H7 (cell line): Measurements from ENCODE around the gene KLRC3. TPM values are rescaled to one million over a fixed set of nuclear protein-coding genes. Genes with fewer than 3 reads are reported as not detected.
A peak's percentile ranks its signal among the peaks of the same experiment; 100 is the strongest.
"Not testable (repeated sequence)": the region's sequence is repeated elsewhere in the genome, so short reads cannot be mapped to it uniquely, and the experiment has no call there.

Source experiments
- DNase-seq: peaks from one replicate; pipeline ENCODE4 v3.0.0; 2012
- H3K27me3 ChIP-seq: 2 replicates; pipeline ENCODE4 v1.6.0; 2011; ENCODE audit warnings: mild to moderate bottlenecking, low read length; ENCODE audit not compliant: control insufficient read depth, insufficient read depth
- H3K36me3 ChIP-seq: replicated peaks from 2 replicates; pipeline ENCODE4 v1.5.1; 2011; ENCODE audit warnings: low read length; ENCODE audit not compliant: control insufficient read depth, insufficient read depth
- H3K4me3 ChIP-seq: 2 replicates; pipeline ENCODE4 v1.5.1; 2011; ENCODE audit warnings: low read depth, mild to moderate bottlenecking, control low read depth, low read length, moderate library complexity; ENCODE audit not compliant: insufficient read depth
- total RNA-seq: library from RNA; depleted of rRNA; stranded (reverse); fragments of >200 nt; shearing (Covaris generic); gene quantifications from 2 replicates; pipeline ENCODE4 v1.2.3, GENCODE V29; 2014; rRNA removed

KLRC3 gene
- not detected in 2 replicates for total RNA-seq

DNA sequence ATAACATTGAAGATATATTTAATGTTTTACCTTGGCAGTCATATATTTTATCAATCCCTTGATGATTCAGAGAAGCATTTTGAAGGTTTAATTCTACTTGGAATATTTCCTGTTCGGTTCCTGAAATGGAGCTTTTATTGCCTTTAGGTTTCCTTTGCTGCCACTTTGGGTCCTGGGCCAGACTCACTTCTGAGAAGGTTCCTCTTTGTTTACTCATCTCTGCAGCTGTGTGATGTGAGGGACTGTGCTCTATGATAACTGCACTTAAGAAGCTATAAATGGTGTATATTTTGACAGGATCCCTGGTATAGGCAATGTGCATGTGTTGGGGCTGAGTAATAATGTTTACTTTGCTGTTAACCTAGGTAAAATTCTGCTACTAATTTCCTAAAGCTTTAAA, at the start of gene KLRC3:
KLRC3 (minus strand) TSS at position 262 of the 400 bp plus-strand sequence; CDS start at position 217, 45 bp downstream.
- not testable (repeated sequence) for H3K4me3 ChIP-seq, H3K36me3 ChIP-seq, H3K27me3 ChIP-seq, DNase-seq

DNA sequence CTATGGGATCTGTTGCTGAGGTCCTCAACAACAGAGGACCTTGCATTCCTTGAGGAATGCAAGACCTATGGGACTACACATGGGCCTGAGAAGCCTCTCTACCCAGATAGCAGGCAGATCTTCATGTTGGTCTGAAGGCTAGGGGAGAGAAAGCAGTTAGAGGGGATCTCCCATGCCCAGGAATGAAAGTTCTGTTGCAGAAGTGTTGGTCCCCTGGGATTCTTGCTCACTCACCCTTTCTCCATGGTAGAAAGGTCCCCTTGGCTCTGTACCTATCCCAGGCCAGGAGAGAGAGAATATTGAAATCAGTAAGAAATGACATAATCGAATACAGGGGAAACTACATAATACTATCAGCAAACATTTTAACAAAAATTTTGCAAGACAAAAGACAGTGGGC, 49.3 kb upstream of the KLRC3 start:
- Histone ChIP-seq H3K4me3 (no peak overlapping the region), H3K36me3 (no peaks in the 10 kb centered on the region), H3K27me3 (no peaks in the 10 kb centered on the region)
- DNase-seq, result no peak

DNA sequence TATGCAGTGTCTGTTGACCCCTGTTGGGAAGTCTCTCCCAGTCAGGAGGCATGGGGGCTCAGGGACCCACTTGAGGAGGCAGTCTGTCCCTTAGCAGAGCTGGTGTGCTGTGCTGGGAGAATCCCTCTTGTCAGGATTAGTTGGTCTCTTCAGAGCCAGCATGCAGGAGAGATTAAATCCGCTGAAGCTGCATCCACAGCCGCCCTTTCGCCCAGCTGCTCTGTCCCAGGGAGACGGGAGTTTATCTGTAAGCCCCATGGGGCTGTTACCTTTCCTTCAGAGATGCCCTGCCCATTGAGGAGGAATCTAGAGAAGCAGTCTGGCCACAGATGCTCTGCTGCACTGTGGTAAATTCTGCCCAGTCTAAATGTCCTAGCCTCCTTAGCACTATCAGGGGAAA, 45.9 kb upstream of the KLRC3 start:
- Histone ChIP-seq H3K4me3 (no peak overlapping the region), H3K36me3 (no peaks in the 10 kb centered on the region), H3K27me3 (no peaks in the 10 kb centered on the region)
- no peak for DNase-seq

DNA sequence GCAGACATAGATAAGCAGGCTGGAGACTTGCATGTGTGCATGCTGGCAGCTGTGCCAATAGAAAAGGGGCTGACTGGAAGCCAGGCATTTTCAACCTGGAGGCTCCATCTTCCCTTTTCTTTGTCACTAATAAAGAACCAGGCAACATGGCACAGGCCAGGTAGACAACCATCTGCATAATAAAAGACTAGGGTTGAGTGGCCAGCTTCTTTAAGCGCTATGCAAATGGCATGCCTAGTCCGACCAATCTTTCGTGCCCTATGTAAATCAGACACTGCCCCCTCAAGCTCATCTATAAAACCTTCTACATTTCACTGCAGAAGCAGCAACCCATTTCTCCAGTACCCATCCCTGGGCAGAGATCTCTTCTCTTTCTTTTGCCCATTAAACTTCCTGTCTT, 37.4 kb upstream of the KLRC3 start:
- peak; percentile 4 for DNase-seq
- Histone ChIP-seq H3K27me3 (no peaks in the 10 kb centered on the region), H3K36me3 (no peaks in the 10 kb centered on the region), H3K4me3 (no peak overlapping the region)

DNA sequence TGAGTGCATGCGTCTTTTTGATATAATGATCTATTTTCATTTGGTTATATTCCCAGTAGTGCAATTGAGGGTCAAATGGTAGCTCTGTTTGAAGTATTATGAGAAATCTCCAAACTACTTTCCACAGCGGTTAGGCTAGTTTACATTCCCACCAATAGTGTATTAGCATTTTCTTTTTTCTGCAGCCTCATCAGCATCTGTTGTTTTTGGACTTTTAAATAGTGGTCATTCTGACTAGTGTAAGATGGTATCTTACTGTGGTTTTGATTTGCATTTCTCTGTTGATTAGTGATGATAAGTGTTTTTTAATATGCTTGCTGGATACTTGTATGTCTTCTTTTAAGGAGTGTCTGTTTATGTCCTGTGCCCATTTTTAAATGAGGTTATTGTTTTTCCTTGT, 36.5 kb upstream of the KLRC3 start:
- H3K27me3 ChIP-seq, result no peaks in the 10 kb centered on the region
- DNase-seq, result no peak
- H3K36me3 ChIP-seq, result no peaks in the 10 kb centered on the region
- no peak overlapping the region for H3K4me3 ChIP-seq

DNA sequence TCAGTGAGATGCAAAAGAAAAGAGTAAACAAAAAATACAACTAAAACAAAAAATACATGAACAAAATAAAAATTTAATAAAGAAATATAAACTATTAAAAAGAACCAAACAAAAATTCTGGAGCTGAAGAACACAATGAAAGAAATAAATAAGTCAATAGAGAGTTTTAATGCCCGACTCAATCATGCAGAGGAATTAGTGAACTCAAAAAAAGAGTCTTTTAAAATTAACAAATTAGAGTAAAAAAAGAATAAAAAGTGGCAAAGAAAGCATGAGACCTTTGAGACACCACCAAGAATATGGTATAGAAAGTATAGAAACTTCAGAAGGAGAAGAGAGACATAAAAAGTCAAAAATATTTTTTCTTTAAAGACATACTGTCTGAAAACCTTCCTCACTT, 35.4 kb upstream of the KLRC3 start:
- Histone ChIP-seq H3K36me3 (no peaks in the 10 kb centered on the region), H3K27me3 (no peaks in the 10 kb centered on the region), H3K4me3 (no peak overlapping the region)
- no peak for DNase-seq

DNA sequence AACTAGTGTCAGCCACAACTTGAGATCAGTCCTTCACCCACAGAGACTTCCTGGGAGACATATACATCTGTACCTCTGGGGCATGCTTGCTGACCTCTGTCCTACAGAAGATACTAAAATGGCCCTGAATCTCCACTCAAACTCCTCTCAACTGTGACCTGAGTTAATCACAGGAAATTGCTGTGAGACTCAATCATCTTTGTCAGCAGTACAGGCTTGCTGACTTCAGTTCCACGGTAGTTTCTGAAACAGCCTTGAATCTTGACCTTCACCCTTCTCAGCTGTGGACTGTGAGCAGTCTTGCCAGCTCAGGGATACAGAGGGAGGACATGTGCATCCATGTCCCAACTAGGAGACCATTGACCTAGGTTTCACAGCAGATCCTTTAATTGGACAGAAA, 34.1 kb upstream of the KLRC3 start:
- Histone ChIP-seq H3K4me3 (no peak overlapping the region), H3K36me3 (no peaks in the 10 kb centered on the region), H3K27me3 (no peaks in the 10 kb centered on the region)
- no peak for DNase-seq

DNA sequence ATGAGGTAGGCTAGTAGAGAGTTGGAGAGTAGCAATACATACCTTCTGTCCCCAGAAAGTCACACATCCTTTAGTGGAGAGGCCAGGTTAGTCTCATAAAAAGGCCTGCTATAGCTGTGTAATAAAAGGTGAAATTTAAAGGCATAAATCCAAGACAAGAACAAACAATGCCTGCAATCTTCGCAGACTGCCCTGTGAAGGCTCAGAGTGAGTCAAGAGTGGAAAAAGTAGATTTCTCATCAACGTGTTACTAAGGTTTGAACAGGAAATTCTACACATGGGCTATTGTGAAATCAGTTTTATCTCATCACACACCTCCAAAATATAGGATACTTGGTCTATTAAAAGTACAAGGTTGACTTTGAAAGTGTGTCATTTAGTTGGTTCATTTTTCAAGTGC, 32.8 kb upstream of the KLRC3 start, which contains the start of gene KLRC1:
KLRC1 (minus strand) TSS at position 222 of the 400 bp plus-strand sequence. CDS start 2,221 bp downstream, outside the sequence.
- Histone ChIP-seq H3K36me3 (no peaks in the 10 kb centered on the region), H3K27me3 (no peaks in the 10 kb centered on the region), H3K4me3 (no peak within 1 kb of the TSS)
- DNase-seq, result no peak

DNA sequence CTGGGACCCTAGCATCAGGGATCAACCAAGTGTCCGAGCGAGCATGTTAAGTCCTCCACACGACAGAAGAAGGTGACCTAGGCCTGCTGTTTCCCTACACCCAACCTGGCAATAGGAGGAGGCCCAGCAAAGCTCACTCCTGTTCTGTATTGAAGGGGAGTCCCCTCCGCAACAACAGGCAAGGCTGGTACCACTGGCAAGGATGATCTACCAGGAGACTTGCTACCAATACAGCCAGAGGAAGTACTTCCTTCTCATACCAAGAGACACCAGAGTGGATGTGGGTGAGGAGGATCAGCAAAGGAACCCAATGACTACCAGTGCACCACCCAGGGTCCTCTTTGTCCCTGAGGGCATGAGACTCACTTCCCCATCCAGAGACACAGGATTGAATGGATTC, 27.8 kb upstream of the KLRC3 start:
- H3K4me3 ChIP-seq, result no peak overlapping the region
- H3K27me3 ChIP-seq, result no peaks in the 10 kb centered on the region
- no peak for DNase-seq
- H3K36me3 ChIP-seq, result no peaks in the 10 kb centered on the region

DNA sequence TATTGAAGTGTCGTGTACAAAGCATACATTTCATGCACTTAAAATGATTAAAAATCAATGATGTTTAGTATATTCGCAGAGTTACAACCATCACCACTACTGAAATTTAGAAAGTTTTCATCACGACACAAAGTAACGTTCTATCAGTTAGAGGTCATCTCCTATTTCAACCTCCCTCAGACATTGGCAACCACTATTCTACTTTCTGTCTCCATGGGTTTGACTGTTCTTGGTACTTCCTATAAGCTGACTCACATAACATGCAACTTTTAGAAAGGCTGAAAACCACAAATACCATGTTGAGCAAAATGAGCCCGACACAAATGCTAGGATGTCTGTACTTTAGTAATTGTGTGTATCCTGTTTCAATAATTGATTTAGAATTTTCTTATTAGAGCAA, 25.7 kb upstream of the KLRC3 start:
- not testable (repeated sequence) for H3K27me3 ChIP-seq, H3K4me3 ChIP-seq, H3K36me3 ChIP-seq, DNase-seq

DNA sequence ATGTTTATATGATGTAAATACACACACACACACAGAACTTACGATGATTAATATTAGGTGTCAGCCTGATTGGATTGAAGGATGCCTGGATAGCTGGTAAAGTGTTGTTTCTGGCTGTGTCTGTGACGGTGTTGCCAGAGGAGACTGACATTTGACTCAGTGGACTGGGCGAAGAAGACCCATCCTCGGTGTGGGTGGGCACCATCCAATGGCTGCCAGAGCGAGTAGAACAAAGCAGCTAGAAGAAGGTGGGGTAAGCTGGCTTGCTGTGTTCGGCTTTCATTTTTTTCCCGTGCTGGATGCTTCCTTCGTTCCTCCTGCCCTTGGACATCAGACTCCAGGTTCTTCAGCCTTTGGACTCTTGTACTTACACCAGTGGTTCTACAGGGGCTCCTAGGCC, 20.7 kb upstream of the KLRC3 start:
- H3K36me3 ChIP-seq, H3K27me3 ChIP-seq, DNase-seq, H3K4me3 ChIP-seq: not testable (repeated sequence)

DNA sequence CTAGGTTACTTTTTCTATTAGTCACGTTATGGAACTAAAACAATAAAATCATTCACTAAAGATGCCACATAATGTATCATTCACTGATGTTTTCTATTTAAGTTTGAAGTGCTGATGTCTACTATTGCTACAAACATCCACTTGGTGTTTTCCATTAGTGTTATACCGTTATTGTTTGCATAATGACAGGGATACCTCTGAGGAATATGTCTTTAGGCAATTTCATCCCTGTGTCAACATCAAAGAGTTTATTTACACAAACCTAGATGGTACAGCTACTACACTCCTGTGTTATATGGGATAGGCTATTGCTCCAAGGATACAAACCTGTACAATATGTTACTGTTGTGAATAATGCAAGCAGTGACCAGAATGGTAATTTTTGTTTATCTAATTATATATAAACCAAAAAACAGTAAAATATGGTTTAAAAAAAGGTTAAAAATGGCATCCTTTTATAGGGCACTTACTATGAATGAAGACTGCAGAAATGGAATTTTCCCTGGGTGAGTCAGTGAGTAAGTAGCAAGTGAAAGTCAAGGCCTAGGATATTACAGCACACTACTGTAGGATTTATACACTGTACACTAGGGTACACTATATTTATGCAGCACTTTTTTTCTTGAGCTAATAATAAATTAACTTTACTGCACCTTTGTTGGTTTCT, 19.3 kb upstream of the KLRC3 start:
- not testable (repeated sequence) for H3K27me3 ChIP-seq, H3K4me3 ChIP-seq, H3K36me3 ChIP-seq, DNase-seq

DNA sequence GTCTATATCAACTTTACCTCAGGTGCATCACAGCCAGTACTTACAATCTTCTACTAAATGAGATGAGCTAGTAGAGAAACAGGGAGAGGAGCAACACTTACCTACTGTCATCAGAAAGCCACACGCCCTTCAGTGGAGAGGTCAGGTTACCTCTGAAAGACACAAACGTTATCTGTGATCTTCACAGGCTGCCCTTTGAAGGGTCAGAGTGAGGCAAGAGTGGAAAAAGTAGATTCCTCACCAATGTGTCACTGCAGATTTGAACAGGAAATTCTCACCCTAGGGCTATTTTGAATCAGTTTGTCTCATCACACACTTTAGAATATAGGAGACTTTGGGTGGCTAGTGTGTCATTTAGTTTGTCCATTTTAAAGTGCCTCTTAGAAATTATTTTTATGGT, 17.2 kb upstream of the KLRC3 start:
- not testable (repeated sequence) for H3K27me3 ChIP-seq, DNase-seq, H3K36me3 ChIP-seq, H3K4me3 ChIP-seq

DNA sequence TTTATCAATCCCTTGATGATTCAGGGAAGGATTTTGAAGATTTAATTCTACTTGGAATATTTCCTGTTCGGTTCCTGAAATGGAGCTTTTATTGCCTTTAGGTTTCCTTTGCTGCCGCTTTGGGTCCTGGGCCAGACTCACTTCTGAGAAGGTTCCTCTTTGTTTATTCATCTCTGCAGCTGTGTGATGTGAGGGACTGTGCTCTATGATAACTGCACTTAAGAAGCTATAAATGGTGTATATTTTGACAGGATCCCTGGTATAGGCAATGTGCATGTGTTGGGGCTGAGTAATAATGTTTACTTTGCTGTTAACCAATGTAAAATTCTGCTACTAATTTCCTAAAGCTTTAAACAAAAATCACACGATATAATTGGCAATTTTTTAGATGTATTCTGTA, 15.4 kb upstream of the KLRC3 start, which contains the start of gene KLRC2:
KLRC2 (minus strand) TSS at position 195 of the 400 bp plus-strand sequence; CDS start at position 171, 24 bp downstream.
- not testable (repeated sequence) for H3K4me3 ChIP-seq, H3K36me3 ChIP-seq, DNase-seq, H3K27me3 ChIP-seq

DNA sequence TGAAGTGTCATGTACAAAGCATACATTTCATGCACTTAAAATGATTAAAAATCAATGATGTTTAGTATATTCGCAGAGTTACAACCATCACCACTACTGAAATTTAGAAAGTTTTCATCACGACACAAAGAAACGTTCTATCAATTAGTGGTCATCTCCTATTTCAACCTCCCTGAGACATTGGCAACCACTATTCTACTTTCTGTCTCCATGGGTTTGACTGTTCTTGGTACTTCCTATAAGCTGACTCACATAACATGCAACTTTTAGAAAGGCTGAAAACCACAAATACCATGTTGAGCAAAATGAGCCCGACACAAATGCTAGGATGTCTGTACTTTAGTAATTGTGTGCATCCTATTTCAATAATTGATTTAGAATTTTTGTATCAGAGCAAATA, 10.2 kb upstream of the KLRC3 start:
- H3K4me3 ChIP-seq, H3K27me3 ChIP-seq, DNase-seq, H3K36me3 ChIP-seq: not testable (repeated sequence)

DNA sequence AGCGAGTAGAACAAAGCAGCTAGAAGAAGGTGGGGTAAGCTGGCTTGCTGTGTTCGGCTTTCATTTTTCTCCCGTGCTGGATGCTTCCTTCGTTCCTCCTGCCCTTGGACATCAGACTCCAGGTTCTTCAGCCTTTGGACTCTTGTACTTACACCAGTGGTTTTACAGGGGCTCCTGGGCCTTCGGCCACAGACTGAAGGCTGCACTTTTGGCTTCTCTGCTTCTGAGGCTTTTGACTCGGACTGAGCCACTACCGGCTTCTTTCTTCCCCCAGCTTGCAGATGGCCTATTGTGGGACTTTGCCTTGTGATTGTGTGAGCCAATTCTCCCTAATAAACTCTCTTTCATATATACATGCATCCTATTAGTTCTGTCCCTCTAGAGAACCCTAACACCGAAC, 5.5 kb upstream of the KLRC3 start:
- H3K4me3 ChIP-seq, H3K36me3 ChIP-seq, DNase-seq, H3K27me3 ChIP-seq: not testable (repeated sequence)
